HEK293T (cell line): ENCODE data around the gene CAP2.

ENCODE experiments used
- CTCF ChIA-PET: fragments of 350-600 bp; formaldehyde crosslinking; extraction: SDS; loops from one replicate; lab custom pipeline; 2021; ENCODE audit warnings: antibody characterized with exemption, inconsistent platforms; lab: Yijun Ruan, JAX
- POLR2A ChIA-PET: fragments of 350-600 bp; formaldehyde crosslinking; extraction: SDS; loops from one replicate; lab custom pipeline; 2020; ENCODE audit warnings: antibody characterized with exemption, inconsistent platforms; lab: Yijun Ruan, JAX
- DNase-seq: peaks from one replicate; pipeline ENCODE4 v3.0.0; 2012; ENCODE audit warnings: mixed read lengths; ENCODE audit errors: extremely low spot score
- ARNT ChIP-seq: fragments of 450-650 bp; IDR thresholded peaks from 2 replicates; pipeline ENCODE4 v1.6.1; 2017; ENCODE audit warnings: mild to moderate bottlenecking
- CTBP1 ChIP-seq: fragments of 450-650 bp; IDR thresholded peaks from 2 replicates; pipeline ENCODE4 v1.6.1; 2016; ENCODE audit warnings: borderline replicate concordance
- ELF4 ChIP-seq: fragments of 450-650 bp; IDR thresholded peaks from 2 replicates; pipeline ENCODE4 v1.6.1; 2017; ENCODE audit warnings: antibody characterized with exemption
- FOXA1 ChIP-seq: fragments of 450-650 bp; IDR thresholded peaks from 2 replicates; pipeline ENCODE4 v1.6.1; 2016; ENCODE audit warnings: mild to moderate bottlenecking
- L3MBTL2 ChIP-seq: fragments of 450-650 bp; conservative IDR thresholded peaks from 2 replicates; pipeline ENCODE4 v1.6.1; 2016; ENCODE audit warnings: mild to moderate bottlenecking
- NFRKB ChIP-seq: fragments of 450-650 bp; IDR thresholded peaks from 2 replicates; pipeline ENCODE4 v1.6.1; 2016; ENCODE audit warnings: mild to moderate bottlenecking, moderate library complexity
- SP1 ChIP-seq: fragments of 450-650 bp; IDR thresholded peaks from 2 replicates; pipeline ENCODE4 v1.6.1; 2017
- TF ChIP-seq, protein P1 (sequence below): fragments of 450-650 bp; IDR thresholded peaks from 2 replicates; pipeline ENCODE4 v1.6.1; 2016

CAP2 gene

DNA sequence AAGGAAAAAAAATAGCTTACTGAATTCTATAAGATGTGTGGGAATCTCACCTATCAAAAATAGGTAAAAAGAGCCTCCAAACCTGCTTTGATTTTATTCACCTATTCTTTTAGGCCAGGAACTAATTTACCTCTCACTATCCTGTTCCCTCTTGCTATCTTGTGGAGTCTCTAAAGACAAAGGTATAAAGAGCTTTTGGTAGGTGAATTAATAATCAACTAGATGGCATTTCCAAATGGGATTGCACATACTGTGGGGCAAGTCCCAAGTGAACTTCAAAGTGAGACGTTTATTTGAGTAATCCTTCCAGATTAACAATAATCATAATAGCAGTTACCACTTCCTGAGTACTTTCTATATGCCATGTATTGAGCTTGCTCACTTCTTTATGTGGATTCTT lies 209.5 kb downstream of the CAP2 start:
- CTCF ChIA-PET = no interaction called here
- POLR2A ChIA-PET = no interaction called here
- no peak for DNase-seq
- no peak for TF ChIP-seq ELF4
- TF ChIP-seq NFRKB = no peak
- TF ChIP-seq L3MBTL2 = no peak
- TF ChIP-seq CTBP1 = no peak
- no peak for TF ChIP-seq ARNT
- TF ChIP-seq, protein P1, sequence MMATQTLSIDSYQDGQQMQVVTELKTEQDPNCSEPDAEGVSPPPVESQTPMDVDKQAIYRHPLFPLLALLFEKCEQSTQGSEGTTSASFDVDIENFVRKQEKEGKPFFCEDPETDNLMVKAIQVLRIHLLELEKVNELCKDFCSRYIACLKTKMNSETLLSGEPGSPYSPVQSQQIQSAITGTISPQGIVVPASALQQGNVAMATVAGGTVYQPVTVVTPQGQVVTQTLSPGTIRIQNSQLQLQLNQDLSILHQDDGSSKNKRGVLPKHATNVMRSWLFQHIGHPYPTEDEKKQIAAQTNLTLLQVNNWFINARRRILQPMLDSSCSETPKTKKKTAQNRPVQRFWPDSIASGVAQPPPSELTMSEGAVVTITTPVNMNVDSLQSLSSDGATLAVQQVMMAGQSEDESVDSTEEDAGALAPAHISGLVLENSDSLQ = no peak
- no peak for TF ChIP-seq SP1
- TF ChIP-seq FOXA1 = no peak

DNA sequence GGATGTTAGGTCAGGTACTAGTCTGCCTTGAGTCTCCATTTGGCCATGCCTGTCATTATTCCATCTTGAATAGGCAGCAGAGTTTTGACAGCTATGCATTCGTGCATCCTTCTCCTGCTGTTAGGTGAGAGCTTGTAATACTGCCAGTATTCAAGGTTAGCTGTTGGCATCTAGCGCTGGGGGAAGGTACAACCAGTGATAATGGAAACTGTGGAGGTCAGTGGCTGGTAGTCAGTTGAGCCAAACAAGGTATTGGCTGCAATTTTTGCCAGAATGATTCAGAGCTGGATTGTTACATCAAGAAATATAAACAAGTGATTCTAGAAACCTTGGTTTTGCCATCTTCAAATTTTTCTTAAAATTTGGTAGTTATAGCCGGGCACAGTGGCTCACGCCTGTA lies 213.2 kb downstream of the CAP2 start:
- ChIA-PET CTCF (no interaction called here), POLR2A (no interaction called here)

More for the DNA sequence above, 213.2 kb downstream of the CAP2 start:
- DNase-seq = no peak
- TF ChIP-seq CTBP1 (no peak), L3MBTL2 (no peak)
